Measurements from ENCODE around the gene PLCB2. TPM values are rescaled to one million over a fixed set of nuclear protein-coding genes. Genes with fewer than 3 reads are reported as not detected.

Gene PLCB2
- polyA plus RNA-seq, 1 donor from 2014 or later, result 7.4 TPM

DNA sequence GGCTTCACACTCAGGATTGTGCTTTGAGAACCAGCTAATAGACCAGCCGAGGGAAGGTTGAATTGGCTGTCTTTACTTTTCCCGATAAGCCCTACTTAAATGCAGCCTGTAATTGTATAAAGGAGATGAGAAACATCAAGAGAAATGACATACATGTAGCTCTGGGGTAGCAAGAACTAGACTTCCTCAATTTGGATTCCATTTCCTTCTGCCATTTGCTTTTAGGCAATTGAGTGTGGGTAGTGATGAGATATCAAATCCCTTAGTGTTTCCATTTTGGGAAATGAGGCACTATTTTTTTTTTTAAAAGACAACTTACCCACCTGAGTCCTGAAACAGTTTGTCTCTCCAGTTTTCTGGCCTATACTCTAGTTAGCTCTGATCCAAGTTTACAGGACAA is 18.0 kb upstream of the PLCB2 start:
- Histone ChIP-seq H3F3A (ENCODE audit: insufficient read depth, low read length, poor library complexity, severe bottlenecking) (no peaks in the 10 kb centered on the region), H3K4me2 (ENCODE audit: low read length) (peak overlapping the region; percentile 16), H3K9me2 (ENCODE audit: insufficient read depth, low read length) (no peaks in the 10 kb centered on the region), H3K27ac (ENCODE audit: low read length) (no peak overlapping the region), H3K9ac (ENCODE audit: low read length) (no peak overlapping the region), H3K79me2 (replicated peaks; ENCODE audit: insufficient read depth, low read length) (peaks cover 6% of the 10 kb centered on the region), H3K27me3 (ENCODE audit: insufficient read depth, low read depth, low read length) (no peaks in the 10 kb centered on the region), H3K36me3 (ENCODE audit: insufficient read depth, low read length) (no peaks in the 10 kb centered on the region), H3K4me3 (ENCODE audit: low read length) (peak overlapping the region; percentile 77), H3K9me3 (ENCODE audit: low read length) (no peaks in the 10 kb centered on the region), H4K20me1 (ENCODE audit: insufficient read depth) (no peaks in the 10 kb centered on the region), H2AFZ (ENCODE audit: low read depth, low read length) (no peak overlapping the region)
- TF ChIP-seq EP300 (conservative IDR thresholded peaks at IDR 0.05; ENCODE audit: poor library complexity, severe bottlenecking), result no peak
- no peak for TF ChIP-seq TAF1 (IDR thresholded peaks at IDR 0.05; ENCODE audit: low read depth)
- no peak for TF ChIP-seq RAD21 (conservative IDR thresholded peaks at IDR 0.05)
- TF ChIP-seq MXI1 (conservative IDR thresholded peaks at IDR 0.05; ENCODE audit: poor library complexity, severe bottlenecking), result no peak
- no peak for TF ChIP-seq POLR2AphosphoS5 (IDR thresholded peaks at IDR 0.05)
- TF ChIP-seq EZH2 (IDR thresholded peaks at IDR 0.05; ENCODE audit: borderline replicate concordance, insufficient read depth, low read length, poor library complexity, severe bottlenecking), result no peak
- TF ChIP-seq, protein P1, sequence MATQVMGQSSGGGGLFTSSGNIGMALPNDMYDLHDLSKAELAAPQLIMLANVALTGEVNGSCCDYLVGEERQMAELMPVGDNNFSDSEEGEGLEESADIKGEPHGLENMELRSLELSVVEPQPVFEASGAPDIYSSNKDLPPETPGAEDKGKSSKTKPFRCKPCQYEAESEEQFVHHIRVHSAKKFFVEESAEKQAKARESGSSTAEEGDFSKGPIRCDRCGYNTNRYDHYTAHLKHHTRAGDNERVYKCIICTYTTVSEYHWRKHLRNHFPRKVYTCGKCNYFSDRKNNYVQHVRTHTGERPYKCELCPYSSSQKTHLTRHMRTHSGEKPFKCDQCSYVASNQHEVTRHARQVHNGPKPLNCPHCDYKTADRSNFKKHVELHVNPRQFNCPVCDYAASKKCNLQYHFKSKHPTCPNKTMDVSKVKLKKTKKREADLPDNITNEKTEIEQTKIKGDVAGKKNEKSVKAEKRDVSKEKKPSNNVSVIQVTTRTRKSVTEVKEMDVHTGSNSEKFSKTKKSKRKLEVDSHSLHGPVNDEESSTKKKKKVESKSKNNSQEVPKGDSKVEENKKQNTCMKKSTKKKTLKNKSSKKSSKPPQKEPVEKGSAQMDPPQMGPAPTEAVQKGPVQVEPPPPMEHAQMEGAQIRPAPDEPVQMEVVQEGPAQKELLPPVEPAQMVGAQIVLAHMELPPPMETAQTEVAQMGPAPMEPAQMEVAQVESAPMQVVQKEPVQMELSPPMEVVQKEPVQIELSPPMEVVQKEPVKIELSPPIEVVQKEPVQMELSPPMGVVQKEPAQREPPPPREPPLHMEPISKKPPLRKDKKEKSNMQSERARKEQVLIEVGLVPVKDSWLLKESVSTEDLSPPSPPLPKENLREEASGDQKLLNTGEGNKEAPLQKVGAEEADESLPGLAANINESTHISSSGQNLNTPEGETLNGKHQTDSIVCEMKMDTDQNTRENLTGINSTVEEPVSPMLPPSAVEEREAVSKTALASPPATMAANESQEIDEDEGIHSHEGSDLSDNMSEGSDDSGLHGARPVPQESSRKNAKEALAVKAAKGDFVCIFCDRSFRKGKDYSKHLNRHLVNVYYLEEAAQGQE (IDR thresholded peaks at IDR 0.05; ENCODE audit: borderline replicate concordance), result no peak
- TF ChIP-seq, protein P2, sequence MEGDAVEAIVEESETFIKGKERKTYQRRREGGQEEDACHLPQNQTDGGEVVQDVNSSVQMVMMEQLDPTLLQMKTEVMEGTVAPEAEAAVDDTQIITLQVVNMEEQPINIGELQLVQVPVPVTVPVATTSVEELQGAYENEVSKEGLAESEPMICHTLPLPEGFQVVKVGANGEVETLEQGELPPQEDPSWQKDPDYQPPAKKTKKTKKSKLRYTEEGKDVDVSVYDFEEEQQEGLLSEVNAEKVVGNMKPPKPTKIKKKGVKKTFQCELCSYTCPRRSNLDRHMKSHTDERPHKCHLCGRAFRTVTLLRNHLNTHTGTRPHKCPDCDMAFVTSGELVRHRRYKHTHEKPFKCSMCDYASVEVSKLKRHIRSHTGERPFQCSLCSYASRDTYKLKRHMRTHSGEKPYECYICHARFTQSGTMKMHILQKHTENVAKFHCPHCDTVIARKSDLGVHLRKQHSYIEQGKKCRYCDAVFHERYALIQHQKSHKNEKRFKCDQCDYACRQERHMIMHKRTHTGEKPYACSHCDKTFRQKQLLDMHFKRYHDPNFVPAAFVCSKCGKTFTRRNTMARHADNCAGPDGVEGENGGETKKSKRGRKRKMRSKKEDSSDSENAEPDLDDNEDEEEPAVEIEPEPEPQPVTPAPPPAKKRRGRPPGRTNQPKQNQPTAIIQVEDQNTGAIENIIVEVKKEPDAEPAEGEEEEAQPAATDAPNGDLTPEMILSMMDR (IDR thresholded peaks at IDR 0.05; ENCODE audit: poor library complexity, severe bottlenecking), result no peak
- TF ChIP-seq SMC3 (conservative IDR thresholded peaks at IDR 0.05; ENCODE audit: poor library complexity), result no peak

DNA sequence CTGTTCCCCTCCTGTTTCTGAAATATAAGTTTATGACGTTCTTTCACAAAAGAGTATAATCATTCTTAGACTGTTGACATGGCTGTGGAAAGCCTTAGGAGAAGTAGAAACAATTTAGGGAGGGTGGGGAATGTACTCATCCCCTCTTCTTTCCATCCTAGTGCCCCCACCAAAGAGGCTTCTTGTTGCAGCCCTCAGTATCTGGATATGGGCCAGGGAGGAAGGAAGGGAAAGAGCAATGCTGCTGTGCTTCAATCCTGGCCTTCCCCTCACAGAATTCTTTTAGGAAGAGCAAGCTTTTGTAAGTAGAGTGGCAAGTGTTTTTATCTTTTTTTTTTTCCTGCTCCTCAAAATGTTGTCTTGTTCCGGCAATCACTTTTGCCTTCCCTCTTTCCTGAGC is 17.5 kb upstream of the PLCB2 start:
- Histone ChIP-seq H3K36me3 (ENCODE audit: insufficient read depth, low read length) (no peaks in the 10 kb centered on the region), H3K27me3 (ENCODE audit: insufficient read depth, low read depth, low read length) (no peaks in the 10 kb centered on the region), H4K20me1 (ENCODE audit: insufficient read depth) (no peaks in the 10 kb centered on the region), H3K9me2 (ENCODE audit: insufficient read depth, low read length) (no peaks in the 10 kb centered on the region), H3K9me3 (ENCODE audit: low read length) (no peaks in the 10 kb centered on the region), H3K9ac (ENCODE audit: low read length) (peak overlapping the region; percentile 71), H3K27ac (ENCODE audit: low read length) (no peak overlapping the region), H3K4me3 (ENCODE audit: low read length) (peak overlapping the region; percentile 77), H3F3A (ENCODE audit: insufficient read depth, low read length, poor library complexity, severe bottlenecking) (no peaks in the 10 kb centered on the region), H3K4me2 (ENCODE audit: low read length) (peak overlapping the region; percentile 72), H2AFZ (ENCODE audit: low read depth, low read length) (no peak overlapping the region), H3K79me2 (replicated peaks; ENCODE audit: insufficient read depth, low read length) (peaks cover 6% of the 10 kb centered on the region)
- TF ChIP-seq, protein P2 (IDR thresholded peaks at IDR 0.05; ENCODE audit: poor library complexity, severe bottlenecking), result no peak
- TF ChIP-seq POLR2AphosphoS5 (IDR thresholded peaks at IDR 0.05) (no peak), TAF1 (IDR thresholded peaks at IDR 0.05; ENCODE audit: low read depth) (no peak), MXI1 (conservative IDR thresholded peaks at IDR 0.05; ENCODE audit: poor library complexity, severe bottlenecking) (no peak), SMC3 (conservative IDR thresholded peaks at IDR 0.05; ENCODE audit: poor library complexity) (no peak), RAD21 (conservative IDR thresholded peaks at IDR 0.05) (no peak), EZH2 (IDR thresholded peaks at IDR 0.05; ENCODE audit: borderline replicate concordance, insufficient read depth, low read length, poor library complexity, severe bottlenecking) (no peak), EP300 (conservative IDR thresholded peaks at IDR 0.05; ENCODE audit: poor library complexity, severe bottlenecking) (no peak)
- TF ChIP-seq, protein P1 (IDR thresholded peaks at IDR 0.05; ENCODE audit: borderline replicate concordance), result no peak
